NCI-H2107 treated with DMSO at 0.1 percent for 48 hours (cell line): ENCODE data around the gene DPYSL5.
"Not testable (repeated sequence)": the region's sequence is repeated elsewhere in the genome, so short reads cannot be mapped to it uniquely, and the experiment has no call there.

ENCODE experiments used
- DNase-seq: peaks from one replicate; lab custom pipeline; 2025; ENCODE audit not compliant: unreplicated experiment; lab: John Stamatoyannopoulos, UW

DPYSL5 gene

DNA sequence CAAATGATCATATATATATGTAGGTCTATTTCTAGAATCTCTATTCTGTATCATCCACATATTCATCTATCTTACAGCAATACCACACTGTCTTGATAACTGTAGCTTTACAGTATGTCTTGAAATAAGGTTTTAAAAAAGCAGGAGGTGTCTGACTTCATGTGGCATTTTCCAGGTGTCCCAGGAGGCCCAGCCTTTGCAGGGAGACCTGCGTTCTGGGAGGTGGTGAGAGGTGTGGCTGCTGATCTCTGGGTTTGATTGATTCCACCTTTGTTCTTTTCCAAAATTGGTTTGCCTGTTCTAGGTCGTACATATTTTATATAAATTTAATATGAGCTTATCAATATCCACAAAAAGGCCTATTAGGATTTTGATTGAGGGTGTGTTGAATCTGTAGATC is 26.6 kb downstream of the DPYSL5 start:
- no peak for DNase-seq

DNA sequence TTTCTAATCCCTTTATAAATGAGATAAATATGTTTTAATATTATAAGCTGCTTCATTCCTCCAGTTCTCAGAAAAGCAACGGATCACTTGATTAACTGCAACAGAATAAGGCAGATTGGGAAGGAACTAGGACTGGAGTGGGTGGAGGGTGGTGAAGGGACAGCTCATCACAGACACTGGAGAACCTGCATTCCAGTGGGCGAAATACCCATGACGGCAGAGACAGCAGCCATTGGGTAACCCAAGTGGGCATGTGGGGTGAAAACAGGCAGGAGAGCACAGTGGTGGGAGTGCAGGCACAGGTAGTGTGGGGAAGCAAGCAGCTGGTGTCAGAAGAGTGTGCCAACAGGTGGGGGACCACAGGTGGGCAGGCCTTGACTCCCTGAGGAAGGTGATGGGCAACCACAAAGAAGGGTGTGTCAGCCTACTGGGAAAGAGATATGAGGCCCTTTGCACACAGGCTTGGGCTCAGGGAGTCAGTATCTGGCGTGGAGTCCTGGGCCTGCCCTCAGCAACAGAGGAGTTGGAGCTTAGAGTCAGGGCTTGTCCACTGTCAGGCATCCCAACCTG is 27.2 kb downstream of the DPYSL5 start:
- DNase-seq, result no peak

DNA sequence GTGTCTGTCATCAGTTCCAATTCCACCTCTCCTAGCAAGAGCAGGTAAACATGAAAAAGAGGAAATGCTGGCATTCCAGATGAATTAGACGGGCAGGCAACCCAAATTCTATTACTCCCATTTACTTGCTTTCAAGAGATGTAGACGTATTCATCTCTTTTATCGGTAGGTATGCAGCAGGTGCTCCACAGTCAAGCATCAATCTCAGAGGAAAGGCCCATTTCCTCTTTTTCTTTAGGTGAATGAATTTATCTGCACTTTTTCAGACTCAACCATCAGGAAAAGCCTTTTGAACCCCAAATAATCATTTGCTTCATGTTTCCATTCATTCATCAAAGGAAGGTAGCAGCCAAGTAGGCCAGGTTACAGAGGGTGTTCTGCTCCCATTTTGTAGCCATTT is 27.9 kb downstream of the DPYSL5 start:
- DNase-seq, result no peak

DNA sequence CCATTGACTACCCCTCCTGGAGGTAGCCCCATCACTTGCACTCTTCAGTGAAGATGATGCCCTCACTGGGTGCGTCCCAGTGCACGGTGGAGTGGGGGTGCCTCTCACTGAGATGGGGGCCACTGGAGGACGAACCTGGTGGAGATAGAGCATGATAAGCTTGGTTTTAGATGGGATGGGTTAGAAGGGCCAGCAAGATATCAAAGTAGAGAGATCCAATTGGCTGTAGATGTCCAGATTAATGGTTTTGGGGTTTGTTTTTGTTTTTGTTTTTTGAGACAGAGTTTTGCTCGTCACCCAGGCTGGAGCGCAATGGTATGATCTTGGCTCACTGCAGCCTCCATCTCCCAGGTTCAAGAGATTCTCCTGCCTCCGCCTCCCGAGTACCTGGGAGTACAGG is 28.3 kb downstream of the DPYSL5 start:
- DNase-seq, result no peak

DNA sequence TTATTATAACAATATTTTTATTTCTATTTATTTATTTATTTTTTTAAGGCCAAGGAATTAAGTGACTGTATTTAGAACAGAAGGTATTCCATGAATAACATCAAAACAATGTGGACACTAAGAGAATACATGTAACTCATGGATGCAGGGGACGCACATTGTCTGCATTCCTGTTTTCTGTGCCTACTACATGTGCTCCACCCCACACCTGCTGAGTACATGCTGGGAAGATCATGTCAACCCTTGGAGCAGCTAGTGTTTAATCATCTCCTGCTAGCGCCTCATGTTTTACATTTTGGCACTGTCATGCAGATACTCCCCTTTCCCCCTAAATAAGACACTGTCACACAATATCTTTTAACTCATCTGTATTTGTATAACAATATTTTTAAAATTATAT is 29.3 kb downstream of the DPYSL5 start:
- DNase-seq, result no peak

DNA sequence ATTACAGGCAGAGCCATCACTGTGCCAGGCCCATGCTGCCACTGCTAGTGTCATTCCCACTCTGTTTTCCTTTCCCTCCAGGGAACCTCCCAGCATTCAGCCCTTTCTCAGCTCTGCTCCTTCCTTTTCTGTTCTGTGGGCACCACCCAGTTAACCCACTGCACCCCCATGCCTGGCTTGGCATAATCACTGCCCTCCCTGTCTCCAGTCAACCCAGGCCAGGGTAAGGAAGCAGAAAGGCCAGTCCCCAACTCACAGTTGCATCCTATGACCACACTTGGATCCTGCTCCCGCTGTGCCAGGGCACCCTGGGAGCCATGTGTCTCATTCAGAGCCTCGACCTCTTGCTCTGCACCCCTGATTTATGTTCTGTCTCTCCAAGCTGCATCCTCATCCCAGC is 32.2 kb downstream of the DPYSL5 start:
- no peak for DNase-seq

DNA sequence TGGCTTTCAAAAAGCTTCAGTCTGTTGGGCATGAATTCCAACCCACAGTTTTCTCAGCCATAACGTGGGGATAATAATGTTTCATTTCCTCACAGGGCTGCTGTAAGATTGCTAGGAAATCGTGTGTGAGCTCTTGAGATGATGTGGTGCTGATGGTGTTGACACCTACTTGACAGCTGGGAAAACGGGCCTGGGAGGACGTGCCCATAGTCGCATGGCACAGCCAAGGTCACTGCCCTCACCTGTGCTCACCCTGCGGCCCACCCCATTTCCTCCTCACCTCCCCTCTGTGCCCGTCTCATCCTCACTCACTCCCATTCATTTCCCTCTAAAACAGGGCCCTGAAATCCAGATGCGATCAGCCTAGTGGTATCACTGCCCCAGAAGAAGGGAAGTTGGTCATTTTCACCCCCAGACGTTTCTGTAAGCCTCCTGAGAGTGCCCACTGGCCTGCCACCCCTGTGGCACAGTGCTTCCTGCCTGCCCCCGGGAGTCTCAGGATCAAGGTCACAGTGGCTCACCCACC is 33.0 kb downstream of the DPYSL5 start:
- no peak for DNase-seq

DNA sequence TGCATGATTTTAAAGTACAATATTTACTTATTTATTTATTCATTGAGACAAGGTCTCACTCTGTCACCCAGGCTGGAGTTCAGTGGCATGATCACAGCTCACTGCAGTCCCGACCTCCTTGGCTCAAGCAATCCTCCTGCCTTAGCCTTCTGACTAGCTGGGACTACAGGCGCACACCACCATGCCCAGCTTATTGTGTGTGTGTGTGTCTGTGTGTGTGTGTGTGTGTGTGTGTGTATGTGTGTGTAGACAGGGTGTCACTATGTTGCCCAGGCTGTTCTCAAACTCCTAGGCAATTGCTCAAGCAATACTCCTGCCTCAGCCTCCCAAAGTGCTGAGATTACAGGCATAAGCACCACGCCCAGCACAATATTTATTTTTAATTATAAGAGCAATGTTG is 34.3 kb downstream of the DPYSL5 start:
- DNase-seq, result not testable (repeated sequence)

DNA sequence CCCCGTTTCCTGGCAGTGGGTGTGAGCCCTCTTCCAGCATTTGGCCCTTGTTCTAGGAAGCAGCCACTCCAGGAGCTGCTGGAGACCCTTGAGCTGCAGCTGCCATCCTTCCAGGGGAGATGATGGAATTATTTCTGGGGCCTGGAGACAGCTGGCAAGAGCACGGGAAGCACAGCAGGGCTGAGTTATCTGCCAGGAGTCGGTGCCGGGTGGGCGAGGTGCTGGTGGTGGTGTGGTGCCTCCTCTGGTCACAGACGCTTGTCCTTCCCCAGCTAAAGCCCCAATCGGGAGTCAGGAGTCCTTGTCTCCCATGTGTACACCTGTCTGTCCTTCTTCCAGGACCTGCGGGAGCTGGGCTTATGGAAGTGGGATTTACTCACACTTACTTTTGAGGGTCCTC is 36.0 kb downstream of the DPYSL5 start:
- no peak for DNase-seq

DNA sequence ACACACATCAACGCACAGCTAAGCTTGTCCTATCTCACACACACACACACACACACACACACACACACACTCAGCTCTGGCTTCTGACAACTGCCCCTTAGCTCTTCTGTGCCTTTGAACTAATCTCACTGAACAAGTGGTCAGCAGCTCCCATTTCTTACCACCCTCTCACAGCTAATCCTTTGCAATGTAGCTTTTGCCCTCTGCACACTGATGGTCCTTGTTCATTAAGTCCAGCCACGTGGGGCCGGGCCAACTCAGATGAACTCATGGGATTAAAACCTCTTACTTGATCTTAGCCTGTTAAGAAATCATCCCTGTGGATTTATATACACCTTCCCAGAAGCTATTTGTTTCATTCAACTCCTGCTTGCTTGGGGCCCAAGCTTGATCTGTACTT is 36.6 kb downstream of the DPYSL5 start:
- DNase-seq, result no peak

DNA sequence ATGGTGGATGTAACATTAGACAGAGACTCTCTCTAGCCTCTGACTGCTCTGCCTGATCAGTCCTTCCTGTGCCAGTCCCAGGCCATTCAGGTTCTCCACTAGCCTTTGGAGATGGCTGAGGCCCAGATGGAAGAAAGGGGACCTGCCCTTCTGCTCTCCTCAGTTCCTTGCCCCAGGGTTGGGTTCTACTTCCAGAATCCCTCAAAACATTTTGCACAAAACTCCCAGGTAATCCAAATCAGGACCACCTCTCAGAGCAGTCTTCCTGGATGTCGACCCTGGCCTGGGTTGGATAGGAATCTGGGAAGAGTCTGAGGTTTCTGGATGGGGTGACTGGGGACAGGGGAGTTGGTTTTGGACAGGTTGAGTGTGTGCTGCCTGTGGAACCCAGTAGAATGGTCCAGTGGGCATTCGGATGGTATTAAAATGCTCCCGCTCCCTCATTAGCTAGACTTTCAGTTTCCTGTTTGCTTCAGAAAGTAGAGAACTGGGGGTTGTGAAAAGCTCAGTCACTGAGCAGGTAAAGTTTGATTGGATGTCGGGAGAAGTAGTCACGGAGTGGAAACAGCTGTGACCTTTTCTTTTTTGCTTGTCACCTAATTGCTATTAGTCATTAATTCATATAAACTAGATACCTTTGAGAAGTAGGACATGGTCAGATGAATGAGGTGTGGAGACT is 37.9 kb downstream of the DPYSL5 start:
- no peak for DNase-seq

DNA sequence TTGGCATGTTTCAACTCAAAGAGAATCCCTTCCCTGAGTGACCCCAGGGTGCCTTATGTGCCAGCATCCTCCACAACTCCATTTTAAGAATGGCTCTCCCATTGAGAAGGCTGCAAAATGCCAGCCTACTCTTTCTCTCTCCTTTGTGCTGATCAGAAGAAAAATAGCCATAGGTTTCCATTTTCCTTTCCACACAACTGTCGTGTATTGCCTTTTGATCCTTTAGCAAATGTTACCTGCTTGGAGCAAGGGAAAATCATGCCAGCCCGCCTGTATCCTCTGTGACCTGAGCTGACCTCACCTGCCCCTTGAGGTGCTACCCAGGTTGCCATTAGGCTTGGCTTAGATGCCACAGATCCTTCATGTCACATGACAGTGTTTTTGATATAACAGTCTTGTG is 38.8 kb downstream of the DPYSL5 start:
- no peak for DNase-seq

DNA sequence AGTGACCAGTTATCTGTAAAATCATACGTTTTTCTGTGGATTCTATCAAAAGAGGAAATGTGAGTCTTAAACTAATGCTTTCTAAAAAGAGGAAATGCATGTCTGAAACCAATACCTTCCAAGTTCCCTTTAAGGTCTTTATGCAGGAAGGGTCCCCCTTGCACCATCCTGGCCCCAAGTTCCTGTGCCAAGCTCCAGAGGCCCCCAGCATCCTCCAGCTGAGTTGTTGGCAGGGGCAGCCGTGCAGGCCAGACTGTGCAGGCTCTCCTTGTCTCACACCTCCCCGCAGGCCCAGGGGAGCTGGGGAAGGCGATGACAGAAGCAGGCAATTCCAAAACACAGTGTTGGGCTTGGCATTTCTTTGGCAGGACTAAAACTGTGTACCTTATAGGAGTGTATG is 39.2 kb downstream of the DPYSL5 start:
- no peak for DNase-seq

DNA sequence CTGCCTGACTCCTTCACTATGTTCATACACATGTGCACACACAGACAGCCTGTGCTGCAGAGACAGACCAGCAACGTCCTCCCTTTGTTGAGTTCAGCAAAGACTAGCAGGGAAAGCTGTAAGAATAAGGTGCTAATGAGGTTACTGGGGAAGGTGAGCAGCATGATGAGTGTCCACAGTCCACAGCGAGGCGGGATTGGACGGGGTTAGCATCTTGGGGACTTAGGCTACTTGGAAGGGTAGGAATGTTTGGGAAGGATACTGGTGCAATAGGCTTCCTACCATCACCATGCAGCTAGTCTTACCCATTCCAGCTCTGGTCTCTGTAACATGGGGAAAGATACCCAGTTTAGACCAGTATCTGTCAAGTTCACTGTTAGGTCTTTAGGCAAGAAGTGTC is 41.9 kb downstream of the DPYSL5 start:
- DNase-seq, result no peak

DNA sequence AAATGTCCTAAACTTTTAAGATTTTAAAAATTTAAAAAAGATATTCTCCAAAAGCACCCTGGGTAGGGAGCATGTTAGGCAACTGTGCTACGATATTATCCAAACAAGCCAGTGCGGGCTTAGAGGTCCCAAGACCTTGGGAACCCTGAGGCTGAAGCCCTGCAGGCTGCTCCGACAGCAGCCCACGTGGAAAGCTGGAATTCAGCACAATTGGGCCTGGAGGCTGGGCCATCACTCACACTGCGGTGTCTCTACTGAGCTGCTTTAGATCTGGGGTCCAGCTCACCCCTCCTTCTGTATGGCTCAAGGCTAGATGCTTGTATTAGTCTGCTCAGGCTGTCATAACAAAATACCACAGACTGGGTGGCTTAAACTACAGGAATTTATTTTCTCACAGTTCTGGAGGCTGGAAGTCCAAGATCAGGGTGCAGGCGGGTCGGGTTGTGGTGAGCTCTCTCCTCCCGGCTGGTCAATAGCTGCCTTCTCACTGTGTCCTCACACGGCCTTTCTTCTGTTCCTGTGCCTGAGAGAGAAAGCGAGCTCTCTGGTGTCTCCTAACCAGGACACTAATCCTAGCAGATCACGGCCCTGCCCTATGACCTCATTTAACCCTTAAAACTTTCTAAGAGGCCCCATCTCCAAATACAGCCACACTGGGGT is 42.5 kb downstream of the DPYSL5 start:
- no peak for DNase-seq

DNA sequence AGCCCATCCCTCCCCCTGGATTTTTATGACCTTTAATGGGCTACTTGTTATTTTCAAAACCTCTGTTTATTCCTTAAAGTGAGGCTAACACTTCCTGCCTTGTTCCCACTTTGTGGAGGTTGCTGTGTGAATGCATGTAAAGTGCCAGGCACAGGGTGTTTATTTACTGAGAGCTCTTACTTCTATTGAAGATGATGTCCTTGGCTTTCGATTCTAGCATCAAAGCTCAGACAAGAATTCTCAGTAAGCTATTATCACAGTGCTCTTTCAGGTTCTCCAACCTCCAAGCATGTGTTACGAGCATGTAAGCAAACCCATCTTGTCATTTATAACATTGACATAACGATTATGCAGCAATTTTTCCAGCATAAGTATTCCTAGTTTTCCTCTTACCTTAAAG is 44.2 kb downstream of the DPYSL5 start:
- peak; percentile 22 for DNase-seq

DNA sequence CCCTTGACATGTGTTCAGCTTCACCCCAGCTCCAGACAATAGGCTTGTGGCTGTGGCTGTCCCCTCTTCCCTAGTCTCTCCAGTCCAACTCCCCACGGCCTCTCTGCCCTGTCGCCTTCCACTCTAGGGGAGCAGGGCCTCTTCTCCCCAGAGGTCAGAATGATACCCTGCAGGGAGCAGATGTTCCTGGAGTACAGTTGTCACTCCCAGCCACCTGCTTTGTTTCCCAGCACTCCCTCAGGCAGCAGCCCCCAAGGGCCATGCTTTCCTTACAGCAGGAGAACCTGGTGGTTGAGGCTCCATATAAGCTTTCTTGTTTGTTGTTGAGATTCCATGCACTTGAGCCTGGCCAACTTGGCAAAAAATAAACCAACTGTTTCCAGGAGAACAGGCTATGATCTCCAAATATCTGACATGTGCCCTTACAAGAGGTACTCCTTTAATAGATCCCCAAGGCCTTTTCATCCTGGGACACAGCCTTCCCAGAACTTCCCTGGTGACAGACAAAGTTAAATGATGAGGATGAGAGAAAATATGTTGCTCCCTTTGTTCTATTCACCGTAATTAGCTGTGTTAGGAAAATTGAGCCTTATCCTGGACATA is 45.1 kb downstream of the DPYSL5 start:
- DNase-seq, result peak; percentile 61

DNA sequence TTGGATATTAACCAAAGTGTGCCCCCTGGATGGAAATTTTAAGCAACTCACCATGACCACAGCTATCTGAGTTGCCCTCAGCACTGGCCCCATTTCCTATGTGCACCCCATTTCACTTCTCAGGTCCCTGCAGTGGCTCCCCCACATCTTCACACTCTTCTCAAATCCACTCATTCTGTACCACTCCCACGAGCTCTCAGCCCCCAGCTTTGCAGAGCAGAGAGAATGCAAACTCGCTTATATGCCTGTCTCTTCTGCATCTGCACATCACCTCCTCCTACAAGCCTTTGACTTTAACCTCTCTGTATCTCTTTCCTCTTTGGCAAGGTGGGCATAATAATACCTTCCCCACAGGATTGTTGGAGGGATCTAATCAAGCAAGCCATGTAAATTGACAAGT is 46.2 kb downstream of the DPYSL5 start:
- no peak for DNase-seq

DNA sequence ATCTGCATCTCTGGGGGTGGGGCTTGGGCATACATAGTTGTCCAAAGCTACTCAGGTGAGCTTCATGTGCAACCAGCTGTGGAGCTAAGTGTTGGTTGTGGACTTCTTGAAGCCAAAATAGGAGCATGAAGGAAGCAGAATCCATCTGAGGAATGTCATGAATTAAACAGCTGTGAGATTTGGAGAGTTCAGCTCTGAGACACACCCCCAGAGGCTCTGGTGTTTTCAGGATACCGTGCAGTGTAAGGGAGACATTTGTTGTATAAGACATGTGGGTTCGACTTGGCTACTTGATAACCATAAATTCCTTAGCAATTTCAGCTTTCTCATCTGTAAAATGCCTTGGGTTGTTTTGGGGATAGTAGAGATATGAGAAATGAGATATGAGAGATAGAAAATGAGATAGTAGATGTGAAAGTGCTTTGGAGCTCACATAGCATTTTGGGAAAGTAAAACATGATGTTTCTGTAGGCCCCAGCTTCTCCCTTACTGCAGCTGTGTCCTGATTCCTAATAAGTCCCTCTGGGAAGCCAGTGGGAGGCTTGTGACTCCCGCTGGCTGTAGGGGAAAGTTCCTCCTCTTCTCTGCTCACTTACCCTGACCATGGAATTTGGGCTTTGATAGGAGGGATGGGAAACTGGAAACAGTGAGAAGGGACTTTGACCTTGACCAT is 50.0 kb downstream of the DPYSL5 start:
- DNase-seq, result no peak

DNA sequence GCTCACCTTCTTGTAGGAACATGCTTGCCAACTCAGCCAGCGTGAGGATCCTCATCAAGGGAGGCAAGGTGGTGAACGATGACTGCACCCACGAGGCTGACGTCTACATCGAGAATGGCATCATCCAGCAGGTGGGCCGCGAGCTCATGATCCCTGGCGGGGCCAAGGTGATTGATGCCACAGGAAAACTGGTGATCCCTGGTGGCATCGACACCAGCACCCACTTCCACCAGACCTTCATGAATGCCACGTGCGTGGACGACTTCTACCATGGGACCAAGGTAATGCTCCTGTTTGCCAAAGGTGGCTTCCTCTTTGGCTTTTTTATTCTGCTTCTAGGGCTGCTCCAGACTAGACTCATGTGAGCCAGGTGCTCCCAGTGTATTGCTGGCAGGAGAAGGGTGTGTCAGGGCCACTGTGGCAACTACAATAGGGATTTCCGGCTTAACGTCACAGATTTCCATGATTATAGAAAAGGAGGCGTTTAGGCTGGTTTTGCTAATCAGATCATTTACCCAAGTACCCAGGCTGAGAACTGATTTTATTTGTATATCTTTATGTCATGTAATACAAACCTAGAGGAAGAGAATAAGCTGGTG is 50.6 kb downstream of the DPYSL5 start:
- no peak for DNase-seq

DNA sequence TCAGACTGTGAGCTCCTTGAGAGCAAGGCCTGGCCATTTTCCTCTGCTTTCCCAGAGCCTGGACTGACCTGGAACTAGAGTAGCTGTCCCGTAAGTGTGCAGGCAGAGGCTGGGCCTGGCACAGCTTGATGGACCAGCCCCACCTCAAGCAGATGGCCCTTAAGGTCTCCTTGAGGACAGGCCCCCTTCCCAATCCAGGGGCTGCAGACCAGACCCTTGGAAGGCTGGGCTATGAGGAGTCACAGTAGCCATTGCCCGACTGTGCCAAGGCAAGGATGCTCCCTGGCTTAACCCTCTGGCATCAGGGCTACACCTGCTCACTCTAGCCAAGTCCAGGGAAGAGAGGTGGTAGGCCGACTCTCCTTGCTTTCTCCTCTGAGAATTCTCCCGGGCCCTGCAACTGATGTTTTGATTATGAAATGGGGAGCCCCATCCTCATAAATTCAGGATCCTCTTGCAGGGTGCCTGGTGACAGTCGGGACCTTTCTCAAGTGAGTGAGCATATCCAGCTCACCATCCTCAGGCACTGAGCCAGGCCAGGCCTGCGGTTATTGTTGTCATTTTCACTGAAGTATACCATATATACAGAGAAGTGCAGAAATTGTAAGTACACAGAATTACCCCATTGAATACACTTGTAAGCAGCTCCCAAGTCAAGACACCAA is 51.7 kb downstream of the DPYSL5 start:
- DNase-seq, result no peak
